WTC11 (cell line): ENCODE data around the gene CEP126. TPM values are rescaled to one million over a fixed set of nuclear protein-coding genes. Genes with fewer than 3 reads are reported as not detected.

Source experiments
- ATAC-seq: fragments of 200-7000 bp; cut with Tn5 transposase; 2 replicates; pipeline ENCODE4 v1.10.0; 2021; ENCODE audit warnings: mild to moderate bottlenecking, moderate library complexity
- CTCF ChIA-PET: fragments of 300-600 bp; sonication (Branson Sonifier 250); formaldehyde crosslinking; loops from one replicate; lab custom pipeline; 2021; ENCODE audit warnings: antibody characterized with exemption; lab: Charles Lee
- POLR2A ChIA-PET: fragments of 350-600 bp; sonication (Branson Sonifier 250); formaldehyde crosslinking; loops from one replicate; lab custom pipeline; 2021; ENCODE audit warnings: antibody characterized with exemption; lab: Charles Lee
- DNase-seq: peaks from one replicate; pipeline ENCODE4 v3.0.0; 2021; ENCODE audit warnings: low spot score
- H3K27ac Mint-ChIP-seq: 2 replicates; pipeline ENCODE4 v1.8.0; 2021; ENCODE audit warnings: mixed read lengths
- H3K27me3 Mint-ChIP-seq: 2 replicates; pipeline ENCODE4 v1.8.0; 2021; ENCODE audit warnings: low read depth, mild to moderate bottlenecking, moderate library complexity, mixed read lengths
- H3K36me3 Mint-ChIP-seq: 2 replicates; pipeline ENCODE4 v1.8.0; 2021; ENCODE audit warnings: mixed read lengths
- H3K4me1 Mint-ChIP-seq: 2 replicates; pipeline ENCODE4 v1.8.0; 2022; ENCODE audit warnings: mixed read lengths
- H3K4me3 Mint-ChIP-seq: 2 replicates; pipeline ENCODE4 v1.8.0; 2021; ENCODE audit warnings: mild to moderate bottlenecking, moderate library complexity, mixed read lengths
- H3K9me3 Mint-ChIP-seq: 2 replicates; pipeline ENCODE4 v1.8.0; 2021; ENCODE audit warnings: mixed read lengths
- CBFB ChIP-seq: sonication (generic); formaldehyde crosslinking; IDR thresholded peaks from 2 replicates; pipeline ENCODE4 v1.8.1; 2022; ENCODE audit warnings: mild to moderate bottlenecking, low read depth, missing genetic modification reagents
- EMX1 ChIP-seq: fragments of 250-450 bp; sonication (Bioruptor Pico); IDR thresholded peaks from 2 replicates; pipeline ENCODE4 v1.8.0; 2021; ENCODE audit warnings: mild to moderate bottlenecking
- ETV6 ChIP-seq: sonication (generic); formaldehyde crosslinking; IDR thresholded peaks from 2 replicates; pipeline ENCODE4 v1.8.1; 2022; ENCODE audit warnings: mild to moderate bottlenecking, missing genetic modification reagents
- GRHL2 ChIP-seq: fragments of 250-450 bp; sonication (Bioruptor Pico); IDR thresholded peaks from 2 replicates; pipeline ENCODE4 v1.8.0; 2022; ENCODE audit warnings: mild to moderate bottlenecking, moderate library complexity; ENCODE audit not compliant: insufficient replicate concordance, severe bottlenecking
- GTF2I ChIP-seq: fragments of 250-450 bp; sonication (Bioruptor Pico); conservative IDR thresholded peaks from 2 replicates; pipeline ENCODE4 v1.4.0; 2021; ENCODE audit warnings: mild to moderate bottlenecking
- KAT7 ChIP-seq: sonication (generic); formaldehyde crosslinking; IDR thresholded peaks from 2 replicates; pipeline ENCODE4 v1.8.1; 2023; ENCODE audit warnings: missing genetic modification reagents, mild to moderate bottlenecking, borderline replicate concordance
- MXD4 ChIP-seq: fragments of 250-450 bp; sonication (Bioruptor Pico); IDR thresholded peaks from 2 replicates; pipeline ENCODE4 v1.8.0; 2021; ENCODE audit warnings: mild to moderate bottlenecking, moderate library complexity, borderline replicate concordance
- MYBL2 ChIP-seq: sonication (generic); formaldehyde crosslinking; IDR thresholded peaks from 2 replicates; pipeline ENCODE4 v1.8.1; 2023; ENCODE audit warnings: mild to moderate bottlenecking, moderate library complexity, missing genetic modification reagents
- NFATC4 ChIP-seq: fragments of 250-450 bp; sonication (Bioruptor Pico); IDR thresholded peaks from 2 replicates; pipeline ENCODE4 v1.9.0; 2021; ENCODE audit warnings: mild to moderate bottlenecking
- NFE2L1 ChIP-seq: sonication (generic); formaldehyde crosslinking; IDR thresholded peaks from 2 replicates; pipeline ENCODE4 v1.8.1; 2023; ENCODE audit warnings: missing genetic modification reagents
- NFYB ChIP-seq: sonication (generic); formaldehyde crosslinking; conservative IDR thresholded peaks from 2 replicates; pipeline ENCODE4 v1.8.0; 2022; ENCODE audit warnings: low read depth, missing genetic modification reagents
- NR1H2 ChIP-seq: sonication (generic); formaldehyde crosslinking; IDR thresholded peaks from 2 replicates; pipeline ENCODE4 v1.9.0; 2021; ENCODE audit warnings: mild to moderate bottlenecking, moderate library complexity, missing genetic modification reagents
- NR2C2 ChIP-seq: sonication (generic); formaldehyde crosslinking; IDR thresholded peaks from 2 replicates; pipeline ENCODE4 v1.8.0; 2022; ENCODE audit warnings: mild to moderate bottlenecking, missing genetic modification reagents
- PRRX2 ChIP-seq: fragments of 250-450 bp; sonication (Bioruptor Pico); IDR thresholded peaks from 2 replicates; pipeline ENCODE4 v1.8.0; 2021; ENCODE audit warnings: mild to moderate bottlenecking
- RORB ChIP-seq: fragments of 250-450 bp; sonication (Bioruptor Pico); IDR thresholded peaks from 2 replicates; pipeline ENCODE4 v1.9.0; 2021; ENCODE audit warnings: mild to moderate bottlenecking
- SMAD4 ChIP-seq: sonication (generic); formaldehyde crosslinking; IDR thresholded peaks from 2 replicates; pipeline ENCODE4 v1.8.0; 2022; ENCODE audit warnings: mild to moderate bottlenecking, missing genetic modification reagents
- ZBTB21 ChIP-seq: sonication (generic); formaldehyde crosslinking; IDR thresholded peaks from 2 replicates; pipeline ENCODE4 v1.8.1; 2023; ENCODE audit warnings: mild to moderate bottlenecking, missing genetic modification reagents, borderline replicate concordance
- ZNF281 ChIP-seq: sonication (generic); formaldehyde crosslinking; IDR thresholded peaks from 2 replicates; pipeline ENCODE4 v1.8.0; 2023; ENCODE audit warnings: mild to moderate bottlenecking, missing genetic modification reagents
- ZNF423 ChIP-seq: fragments of 250-450 bp; sonication (Bioruptor Pico); IDR thresholded peaks from 2 replicates; pipeline ENCODE4 v2.1.2; 2022; ENCODE audit warnings: mild to moderate bottlenecking, moderate library complexity
- total RNA-seq: library from RNA; stranded (reverse); gene quantifications from 3 replicates; pipeline ENCODE4 v1.2.3, GENCODE V29; 2021
- TF ChIP-seq, protein P1 (sequence below): sonication (generic); formaldehyde crosslinking; IDR thresholded peaks from 2 replicates; pipeline ENCODE4 v1.8.1; 2022; ENCODE audit warnings: missing genetic modification reagents, borderline replicate concordance
- TF ChIP-seq, protein P2 (sequence below): sonication (generic); formaldehyde crosslinking; conservative IDR thresholded peaks from 2 replicates; pipeline ENCODE4 v1.8.1; 2022; ENCODE audit warnings: mild to moderate bottlenecking, missing genetic modification reagents
- TF ChIP-seq, protein P3 (sequence below): sonication (generic); formaldehyde crosslinking; IDR thresholded peaks from 2 replicates; pipeline ENCODE4 v1.8.0; 2022; ENCODE audit warnings: mild to moderate bottlenecking, missing genetic modification reagents
- TF ChIP-seq, protein P4 (sequence below): sonication (generic); formaldehyde crosslinking; IDR thresholded peaks from 2 replicates; pipeline ENCODE4 v1.8.1; 2023; ENCODE audit warnings: mild to moderate bottlenecking, missing genetic modification reagents, borderline replicate concordance
- TF ChIP-seq, protein P5 (sequence below): fragments of 250-450 bp; sonication (Bioruptor Pico); IDR thresholded peaks from 2 replicates; pipeline ENCODE4 v1.9.0; 2021; ENCODE audit warnings: mild to moderate bottlenecking

CEP126 gene
- total RNA-seq, 1 experiment from 2014 or later: 2.4 TPM

DNA sequence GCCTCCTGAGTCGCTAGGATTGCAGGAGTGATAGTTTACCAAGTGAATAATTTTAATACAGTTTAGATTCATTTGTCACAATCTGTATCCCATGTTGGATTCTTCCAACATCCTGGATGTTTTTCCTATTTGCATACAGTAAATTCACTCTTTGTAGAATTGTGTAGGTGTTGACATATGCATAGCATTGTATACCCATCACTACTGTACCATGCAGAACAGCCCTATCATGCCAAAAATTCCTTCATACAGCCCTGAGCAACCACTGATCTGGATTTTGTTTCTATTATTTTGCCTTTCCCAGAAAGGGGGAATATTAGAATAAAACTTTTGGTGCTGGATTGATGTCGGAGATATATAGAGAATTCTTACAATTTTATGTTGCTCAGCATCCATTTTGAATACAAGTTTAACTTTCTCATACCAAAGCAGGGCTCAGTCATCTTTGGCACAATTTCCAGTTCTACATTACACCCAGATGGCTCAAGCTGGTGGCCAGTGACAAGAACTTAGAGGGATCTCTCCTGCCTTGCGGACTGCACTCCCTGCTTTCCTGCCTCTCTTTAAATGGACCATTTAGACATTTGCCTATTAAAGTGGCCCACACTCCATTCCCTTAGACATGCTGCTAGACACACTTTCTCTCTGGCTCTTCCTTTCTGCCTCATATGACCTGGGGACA, 87.0 kb downstream of the CEP126 start:
- CTCF ChIA-PET: no interaction called here
- Mint-ChIP-seq H3K4me3 (no peak overlapping the region), H3K9me3 (no peaks in the 10 kb centered on the region), H3K27ac (no peak overlapping the region), H3K36me3 (no peaks in the 10 kb centered on the region), H3K4me1 (peaks cover 3% of the 10 kb centered on the region; the same call in 1 of the 2 replicates), H3K27me3 (no peaks in the 10 kb centered on the region)
- no peak for DNase-seq
- POLR2A ChIA-PET: no interaction called here
- TF ChIP-seq MXD4 (CRISPR knock-in tag) (no peak), ETV6 (no peak), NFATC4 (CRISPR knock-in tag) (no peak), MYBL2 (CRISPR knock-in tag) (no peak), SMAD4 (no peak), NFE2L1 (CRISPR knock-in tag) (no peak), EMX1 (CRISPR knock-in tag) (no peak), PRRX2 (CRISPR knock-in tag) (no peak), NR1H2 (CRISPR knock-in tag) (no peak), NFYB (CRISPR knock-in tag) (no peak), ZNF281 (no peak), GRHL2 (CRISPR knock-in tag) (no peak), CBFB (no peak), ZBTB21 (CRISPR knock-in tag) (no peak)
- TF ChIP-seq, protein P1, sequence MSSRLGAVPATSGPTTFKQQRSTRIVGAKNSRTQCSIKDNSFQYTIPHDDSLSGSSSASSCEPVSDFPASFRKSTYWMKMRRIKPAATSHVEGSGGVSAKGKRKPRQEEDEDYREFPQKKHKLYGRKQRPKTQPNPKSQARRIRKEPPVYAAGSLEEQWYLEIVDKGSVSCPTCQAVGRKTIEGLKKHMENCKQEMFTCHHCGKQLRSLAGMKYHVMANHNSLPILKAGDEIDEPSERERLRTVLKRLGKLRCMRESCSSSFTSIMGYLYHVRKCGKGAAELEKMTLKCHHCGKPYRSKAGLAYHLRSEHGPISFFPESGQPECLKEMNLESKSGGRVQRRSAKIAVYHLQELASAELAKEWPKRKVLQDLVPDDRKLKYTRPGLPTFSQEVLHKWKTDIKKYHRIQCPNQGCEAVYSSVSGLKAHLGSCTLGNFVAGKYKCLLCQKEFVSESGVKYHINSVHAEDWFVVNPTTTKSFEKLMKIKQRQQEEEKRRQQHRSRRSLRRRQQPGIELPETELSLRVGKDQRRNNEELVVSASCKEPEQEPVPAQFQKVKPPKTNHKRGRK (CRISPR knock-in tag): no peak
- TF ChIP-seq, protein P2, sequence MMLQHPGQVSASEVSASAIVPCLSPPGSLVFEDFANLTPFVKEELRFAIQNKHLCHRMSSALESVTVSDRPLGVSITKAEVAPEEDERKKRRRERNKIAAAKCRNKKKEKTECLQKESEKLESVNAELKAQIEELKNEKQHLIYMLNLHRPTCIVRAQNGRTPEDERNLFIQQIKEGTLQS: no peak
- ATAC-seq: no peak

- ChIA-PET CTCF (interaction anchor here (0.9 kb wide), 1 partner anchor 143 kb away, joined by 4 read pairs; no protein-coding TSS in a partner anchor), POLR2A (no interaction called here)
- Mint-ChIP-seq H3K9me3 (no peaks in the 10 kb centered on the region), H3K27me3 (no peaks in the 10 kb centered on the region), H3K4me3 (no peak overlapping the region), H3K27ac (no peak overlapping the region), H3K4me1 (peaks cover 3% of the 10 kb centered on the region), H3K36me3 (no peaks in the 10 kb centered on the region)
- no peak for DNase-seq
- ATAC-seq: no peak
- TF ChIP-seq RORB (no peak), ZNF423 (CRISPR knock-in tag) (no peak), GTF2I (no peak), KAT7 (CRISPR knock-in tag) (no peak), NR2C2 (CRISPR knock-in tag) (no peak), PRRX2 (CRISPR knock-in tag) (no peak)
- TF ChIP-seq, protein P3, sequence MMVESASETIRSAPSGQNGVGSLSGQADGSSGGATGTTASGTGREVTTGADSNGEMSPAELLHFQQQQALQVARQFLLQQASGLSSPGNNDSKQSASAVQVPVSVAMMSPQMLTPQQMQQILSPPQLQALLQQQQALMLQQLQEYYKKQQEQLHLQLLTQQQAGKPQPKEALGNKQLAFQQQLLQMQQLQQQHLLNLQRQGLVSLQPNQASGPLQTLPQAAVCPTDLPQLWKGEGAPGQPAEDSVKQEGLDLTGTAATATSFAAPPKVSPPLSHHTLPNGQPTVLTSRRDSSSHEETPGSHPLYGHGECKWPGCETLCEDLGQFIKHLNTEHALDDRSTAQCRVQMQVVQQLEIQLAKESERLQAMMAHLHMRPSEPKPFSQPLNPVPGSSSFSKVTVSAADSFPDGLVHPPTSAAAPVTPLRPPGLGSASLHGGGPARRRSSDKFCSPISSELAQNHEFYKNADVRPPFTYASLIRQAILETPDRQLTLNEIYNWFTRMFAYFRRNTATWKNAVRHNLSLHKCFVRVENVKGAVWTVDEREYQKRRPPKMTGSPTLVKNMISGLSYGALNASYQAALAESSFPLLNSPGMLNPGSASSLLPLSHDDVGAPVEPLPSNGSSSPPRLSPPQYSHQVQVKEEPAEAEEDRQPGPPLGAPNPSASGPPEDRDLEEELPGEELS: no peak
- TF ChIP-seq, protein P4, sequence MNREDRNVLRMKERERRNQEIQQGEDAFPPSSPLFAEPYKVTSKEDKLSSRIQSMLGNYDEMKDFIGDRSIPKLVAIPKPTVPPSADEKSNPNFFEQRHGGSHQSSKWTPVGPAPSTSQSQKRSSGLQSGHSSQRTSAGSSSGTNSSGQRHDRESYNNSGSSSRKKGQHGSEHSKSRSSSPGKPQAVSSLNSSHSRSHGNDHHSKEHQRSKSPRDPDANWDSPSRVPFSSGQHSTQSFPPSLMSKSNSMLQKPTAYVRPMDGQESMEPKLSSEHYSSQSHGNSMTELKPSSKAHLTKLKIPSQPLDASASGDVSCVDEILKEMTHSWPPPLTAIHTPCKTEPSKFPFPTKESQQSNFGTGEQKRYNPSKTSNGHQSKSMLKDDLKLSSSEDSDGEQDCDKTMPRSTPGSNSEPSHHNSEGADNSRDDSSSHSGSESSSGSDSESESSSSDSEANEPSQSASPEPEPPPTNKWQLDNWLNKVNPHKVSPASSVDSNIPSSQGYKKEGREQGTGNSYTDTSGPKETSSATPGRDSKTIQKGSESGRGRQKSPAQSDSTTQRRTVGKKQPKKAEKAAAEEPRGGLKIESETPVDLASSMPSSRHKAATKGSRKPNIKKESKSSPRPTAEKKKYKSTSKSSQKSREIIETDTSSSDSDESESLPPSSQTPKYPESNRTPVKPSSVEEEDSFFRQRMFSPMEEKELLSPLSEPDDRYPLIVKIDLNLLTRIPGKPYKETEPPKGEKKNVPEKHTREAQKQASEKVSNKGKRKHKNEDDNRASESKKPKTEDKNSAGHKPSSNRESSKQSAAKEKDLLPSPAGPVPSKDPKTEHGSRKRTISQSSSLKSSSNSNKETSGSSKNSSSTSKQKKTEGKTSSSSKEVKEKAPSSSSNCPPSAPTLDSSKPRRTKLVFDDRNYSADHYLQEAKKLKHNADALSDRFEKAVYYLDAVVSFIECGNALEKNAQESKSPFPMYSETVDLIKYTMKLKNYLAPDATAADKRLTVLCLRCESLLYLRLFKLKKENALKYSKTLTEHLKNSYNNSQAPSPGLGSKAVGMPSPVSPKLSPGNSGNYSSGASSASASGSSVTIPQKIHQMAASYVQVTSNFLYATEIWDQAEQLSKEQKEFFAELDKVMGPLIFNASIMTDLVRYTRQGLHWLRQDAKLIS (CRISPR knock-in tag): no peak
- TF ChIP-seq, protein P5, sequence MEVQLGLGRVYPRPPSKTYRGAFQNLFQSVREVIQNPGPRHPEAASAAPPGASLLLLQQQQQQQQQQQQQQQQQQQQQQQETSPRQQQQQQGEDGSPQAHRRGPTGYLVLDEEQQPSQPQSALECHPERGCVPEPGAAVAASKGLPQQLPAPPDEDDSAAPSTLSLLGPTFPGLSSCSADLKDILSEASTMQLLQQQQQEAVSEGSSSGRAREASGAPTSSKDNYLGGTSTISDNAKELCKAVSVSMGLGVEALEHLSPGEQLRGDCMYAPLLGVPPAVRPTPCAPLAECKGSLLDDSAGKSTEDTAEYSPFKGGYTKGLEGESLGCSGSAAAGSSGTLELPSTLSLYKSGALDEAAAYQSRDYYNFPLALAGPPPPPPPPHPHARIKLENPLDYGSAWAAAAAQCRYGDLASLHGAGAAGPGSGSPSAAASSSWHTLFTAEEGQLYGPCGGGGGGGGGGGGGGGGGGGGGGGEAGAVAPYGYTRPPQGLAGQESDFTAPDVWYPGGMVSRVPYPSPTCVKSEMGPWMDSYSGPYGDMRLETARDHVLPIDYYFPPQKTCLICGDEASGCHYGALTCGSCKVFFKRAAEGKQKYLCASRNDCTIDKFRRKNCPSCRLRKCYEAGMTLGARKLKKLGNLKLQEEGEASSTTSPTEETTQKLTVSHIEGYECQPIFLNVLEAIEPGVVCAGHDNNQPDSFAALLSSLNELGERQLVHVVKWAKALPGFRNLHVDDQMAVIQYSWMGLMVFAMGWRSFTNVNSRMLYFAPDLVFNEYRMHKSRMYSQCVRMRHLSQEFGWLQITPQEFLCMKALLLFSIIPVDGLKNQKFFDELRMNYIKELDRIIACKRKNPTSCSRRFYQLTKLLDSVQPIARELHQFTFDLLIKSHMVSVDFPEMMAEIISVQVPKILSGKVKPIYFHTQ (CRISPR knock-in tag): no peak
These were observed 89.4 kb downstream of the CEP126 start for GRCh38 chr11:102004220-102004619.
